HFFc6 (cell line): ENCODE measurements around the gene APC2. TPM values are rescaled to one million over a fixed set of nuclear protein-coding genes. Genes with fewer than 3 reads are reported as not detected.

ENCODE experiments used
- DNase-seq: peaks from one replicate; pipeline ENCODE4 v3.0.0-alpha.2; 2018
- H3K27ac Mint-ChIP-seq: 2 replicates; pipeline ENCODE4 v1.8.0; 2020; ENCODE audit warnings: mild to moderate bottlenecking, mixed read lengths
- H3K27me3 Mint-ChIP-seq: 2 replicates; pipeline ENCODE4 v1.8.0; 2021; ENCODE audit warnings: mild to moderate bottlenecking, moderate library complexity, mixed read lengths; ENCODE audit not compliant: insufficient read depth
- H3K36me3 Mint-ChIP-seq: 2 replicates; pipeline ENCODE4 v1.8.0; 2021; ENCODE audit warnings: low read depth, mixed read lengths
- H3K4me1 Mint-ChIP-seq: 2 replicates; pipeline ENCODE4 v1.8.0; 2020; ENCODE audit warnings: low read depth, mixed read lengths
- H3K4me3 Mint-ChIP-seq: 2 replicates; pipeline ENCODE4 v1.8.0; 2020; ENCODE audit warnings: mild to moderate bottlenecking, moderate library complexity, mixed read lengths
- H3K9me3 Mint-ChIP-seq: 2 replicates; pipeline ENCODE4 v1.8.0; 2020; ENCODE audit warnings: mild to moderate bottlenecking, mixed read lengths
- CTCF ChIP-seq: fragments of 200-600 bp; sonication (generic); IDR thresholded peaks from 2 replicates; pipeline ENCODE4 v1.5.0; 2021; ENCODE audit warnings: antibody characterized with exemption, mild to moderate bottlenecking
- total RNA-seq, 6 experiments: library from RNA; stranded (reverse); fragmentation: NEBNext Ultra II Directional; extraction: Animal tissue kit (Norgen Biotek cat#: 25700); gene quantifications; 2 replicates in 1 of 6; 3 replicates in 5 of 6; pipeline ENCODE4 v1.2.3, GENCODE V29; 2021

Gene APC2
- total RNA-seq, 6 experiments from 2014 or later, result 0.18 to 0.47 (median 0.32) TPM

DNA sequence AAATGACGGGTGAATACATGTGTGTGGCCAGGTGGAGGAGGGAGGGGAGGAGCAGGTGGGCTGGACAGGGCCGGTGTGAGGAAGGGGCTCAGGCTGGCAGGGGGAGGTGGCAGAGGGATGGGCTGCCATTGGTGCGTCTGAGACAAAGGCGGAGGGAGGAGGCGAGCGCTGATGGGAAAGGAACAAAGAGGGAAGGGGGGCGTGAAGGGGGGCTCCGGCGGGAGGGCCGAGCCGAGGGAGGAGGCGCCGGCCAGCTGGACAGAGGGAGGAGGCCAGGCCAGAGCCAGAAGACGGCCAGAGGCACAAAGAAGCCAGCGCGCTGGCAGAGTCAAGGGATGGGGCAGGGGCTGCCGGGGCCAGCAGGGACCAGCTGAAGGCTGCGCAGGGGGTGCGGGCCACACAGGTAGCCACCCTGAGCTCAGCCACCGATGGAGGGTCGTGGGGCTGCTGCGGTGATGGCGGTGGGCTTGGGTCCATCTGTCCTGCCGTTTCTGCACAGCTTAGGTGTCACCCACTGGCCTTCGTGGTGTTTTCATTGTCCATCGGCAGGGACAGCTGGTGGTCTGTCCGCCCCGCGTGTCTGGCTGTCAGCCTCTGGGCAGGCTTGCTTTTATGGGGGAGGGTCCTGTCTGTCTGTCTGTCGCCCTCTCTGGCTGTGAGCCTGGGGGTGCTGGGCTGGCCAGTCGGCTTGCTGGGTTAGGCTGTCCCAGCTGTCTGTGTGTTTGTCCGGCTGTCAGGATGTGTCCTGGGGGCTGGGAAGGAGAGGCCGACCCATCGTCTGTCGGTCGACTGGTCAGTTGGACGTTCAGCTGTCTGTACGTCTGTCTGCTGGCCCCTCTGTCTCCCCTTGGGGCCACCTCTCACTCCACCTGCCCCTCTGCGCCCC lies 2.2 kb downstream of the APC2 start:
- no peak for TF ChIP-seq CTCF
- Mint-ChIP-seq H3K36me3 (no peaks in the 10 kb centered on the region), H3K9me3 (no peaks in the 10 kb centered on the region; the same call in 1 of the 2 replicates), H3K4me1 (no peaks in the 10 kb centered on the region), H3K27ac (no peak overlapping the region), H3K4me3 (no peak overlapping the region), H3K27me3 (peaks cover 31% of the 10 kb centered on the region)
- no peak for DNase-seq

- no peaks in the 10 kb centered on the region for H3K4me1 Mint-ChIP-seq
- H3K36me3 Mint-ChIP-seq, result no peaks in the 10 kb centered on the region
- DNase-seq, result no peak
- H3K9me3 Mint-ChIP-seq, result no peaks in the 10 kb centered on the region; the same call in 1 of the 2 replicates
- H3K27me3 Mint-ChIP-seq, result peaks cover 26% of the 10 kb centered on the region
- no peak for TF ChIP-seq CTCF
- H3K27ac Mint-ChIP-seq, result no peak overlapping the region
- H3K4me3 Mint-ChIP-seq, result no peak overlapping the region; the same call in 1 of the 2 replicates
Measured at GRCh38 chr19:1452802-1453524, 3.0 kb downstream of the APC2 start.

DNA sequence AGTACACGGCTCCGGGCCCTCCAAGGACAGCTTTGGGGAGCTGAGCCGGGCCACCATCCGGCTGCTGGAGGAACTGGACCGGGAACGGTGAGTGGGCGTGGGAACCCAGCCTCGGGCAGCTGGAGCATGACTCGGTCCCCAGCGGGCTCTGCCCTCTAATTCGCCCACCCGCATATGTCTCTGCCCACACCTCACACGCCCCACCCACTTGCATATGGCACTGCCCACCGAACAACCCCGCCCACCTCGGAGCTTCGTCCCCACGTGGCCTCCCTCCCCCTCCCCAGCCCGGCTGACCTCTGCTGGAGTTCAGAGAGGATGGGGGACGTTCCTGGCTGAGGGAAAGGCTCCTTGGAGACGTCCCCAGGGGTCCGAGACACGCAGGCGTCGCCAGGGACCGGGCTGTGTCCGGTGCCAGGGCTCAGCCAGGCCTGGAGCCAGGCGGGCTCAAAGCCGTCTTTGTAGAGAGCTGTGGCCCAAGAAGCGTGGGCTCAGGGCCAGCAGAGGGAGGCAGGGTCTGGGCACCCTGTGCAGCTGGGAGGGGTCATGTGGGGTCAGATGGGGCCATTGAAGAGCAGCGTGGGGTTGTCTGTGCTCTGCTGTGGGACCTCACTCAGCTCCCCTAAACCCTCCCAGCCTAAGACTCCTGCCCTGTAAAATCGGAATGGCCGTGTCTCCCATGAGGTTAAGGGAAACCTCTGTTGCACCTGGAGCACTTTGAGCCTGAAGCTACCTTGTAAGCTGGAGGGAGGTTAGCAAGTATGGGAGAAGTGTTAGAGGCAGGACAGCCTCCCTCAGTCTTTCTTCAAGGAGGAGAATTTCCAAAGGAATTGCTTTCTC lies 3.8 kb downstream of the APC2 start:
- no peak for DNase-seq
- Mint-ChIP-seq H3K4me3 (no peak overlapping the region), H3K9me3 (no peaks in the 10 kb centered on the region; the same call in 1 of the 2 replicates)

GRCh38 chr19:1455002-1455335 lies 5.0 kb downstream of the APC2 start:
- Mint-ChIP-seq H3K36me3 (no peaks in the 10 kb centered on the region), H3K9me3 (no peaks in the 10 kb centered on the region; the same call in 1 of the 2 replicates), H3K4me3 (no peak overlapping the region), H3K4me1 (no peaks in the 10 kb centered on the region), H3K27ac (no peak overlapping the region), H3K27me3 (peaks cover 22% of the 10 kb centered on the region)
- TF ChIP-seq CTCF, result no peak
- no peak for DNase-seq

More for the DNA sequence above, 3.8 kb downstream of the APC2 start:
- H3K27me3 Mint-ChIP-seq, result peaks cover 22% of the 10 kb centered on the region
- no peak for TF ChIP-seq CTCF
- H3K36me3 Mint-ChIP-seq, result no peaks in the 10 kb centered on the region
- H3K27ac Mint-ChIP-seq, result no peak overlapping the region
- no peaks in the 10 kb centered on the region for H3K4me1 Mint-ChIP-seq

DNA sequence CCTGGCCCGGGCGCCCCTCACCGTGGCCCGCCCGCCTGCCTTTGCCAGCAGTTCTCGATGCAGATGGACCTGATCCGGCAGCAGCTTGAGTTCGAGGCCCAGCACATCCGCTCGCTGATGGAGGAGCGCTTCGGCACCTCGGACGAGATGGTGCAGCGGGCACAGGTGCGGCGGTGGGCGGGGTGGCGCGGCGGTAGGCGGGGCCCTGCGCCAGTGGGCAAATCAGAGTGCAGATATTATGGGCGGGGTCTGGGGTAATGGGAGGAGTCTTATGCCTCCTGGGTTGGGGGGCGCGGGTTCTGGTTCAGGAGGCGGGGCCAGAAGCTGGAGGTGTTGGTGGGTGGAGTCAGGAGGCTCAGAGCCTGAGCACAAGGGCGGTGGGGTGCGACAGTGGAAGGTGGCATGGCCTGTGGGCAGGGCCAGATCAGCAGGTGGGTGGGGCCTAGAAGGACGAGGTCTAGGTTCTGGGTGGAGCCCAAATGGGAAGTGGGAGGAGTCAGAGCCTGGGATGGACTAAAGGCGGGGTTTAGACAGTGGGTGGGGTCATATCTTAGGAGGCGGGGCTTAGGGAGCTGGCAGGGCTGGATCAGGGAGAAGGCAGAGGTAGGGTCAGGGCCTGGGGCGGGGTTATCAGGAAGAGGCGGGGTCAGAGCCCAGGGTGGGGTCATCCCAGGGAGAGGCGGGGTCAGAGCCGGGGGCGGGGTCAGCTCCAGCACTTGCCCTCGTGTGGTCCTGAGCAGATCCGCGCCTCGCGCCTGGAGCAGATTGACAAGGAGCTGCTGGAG lies 5.6 kb downstream of the APC2 start:
- no peak for TF ChIP-seq CTCF
- DNase-seq, result peak; percentile 37
- no peak overlapping the region for H3K27ac Mint-ChIP-seq
- H3K4me1 Mint-ChIP-seq, result no peaks in the 10 kb centered on the region
- H3K9me3 Mint-ChIP-seq, result no peaks in the 10 kb centered on the region; the same call in 1 of the 2 replicates
- no peaks in the 10 kb centered on the region for H3K36me3 Mint-ChIP-seq
- H3K27me3 Mint-ChIP-seq, result peaks cover 18% of the 10 kb centered on the region
- no peak overlapping the region for H3K4me3 Mint-ChIP-seq
